Dedifferentiated amniotic fluid mesenchymal stem cell (primary cell): ENCODE data around the gene IRF2.
"Not testable (repeated sequence)": the region's sequence is repeated elsewhere in the genome, so short reads cannot be mapped to it uniquely, and the experiment has no call there.

ENCODE experiments used
- DNase-seq: peaks from one replicate; pipeline ENCODE4 v3.0.0-alpha.2; 2016; ENCODE audit errors: extremely low spot score

IRF2 gene

GRCh38 chr4:184389978-184390900 is 84.1 kb downstream of the IRF2 start:
- no peak for DNase-seq

GRCh38 chr4:184388106-184388505 is 86.2 kb downstream of the IRF2 start:
- DNase-seq, result no peak

- no peak for DNase-seq
Observed at GRCh38 chr4:184387351-184387750, 87.0 kb downstream of the IRF2 start.

DNA sequence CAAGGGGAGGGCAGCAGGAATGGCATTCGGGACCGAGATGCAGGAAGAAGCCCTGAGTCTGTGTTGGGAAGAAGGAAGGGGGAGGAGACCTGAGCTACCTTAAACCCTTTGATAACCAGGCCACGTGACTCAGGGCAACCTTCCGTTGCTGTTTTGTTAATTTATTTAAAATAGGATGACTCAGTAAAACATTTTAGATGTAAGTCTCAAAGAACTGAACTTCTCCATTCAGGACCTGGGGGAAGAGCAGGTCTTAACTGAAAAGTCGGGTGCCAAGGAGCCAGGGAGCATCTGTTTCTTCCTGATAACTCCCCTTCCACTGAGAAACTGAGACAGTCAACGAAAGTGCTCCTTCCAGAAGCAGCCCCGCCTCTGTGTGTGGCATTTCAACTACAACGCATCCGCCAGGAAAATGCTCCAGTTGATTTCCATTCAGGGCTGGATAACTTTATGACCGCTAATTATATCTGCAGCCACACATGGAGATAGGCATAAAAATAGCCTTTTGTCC is 88.0 kb downstream of the IRF2 start:
- no peak for DNase-seq

DNA sequence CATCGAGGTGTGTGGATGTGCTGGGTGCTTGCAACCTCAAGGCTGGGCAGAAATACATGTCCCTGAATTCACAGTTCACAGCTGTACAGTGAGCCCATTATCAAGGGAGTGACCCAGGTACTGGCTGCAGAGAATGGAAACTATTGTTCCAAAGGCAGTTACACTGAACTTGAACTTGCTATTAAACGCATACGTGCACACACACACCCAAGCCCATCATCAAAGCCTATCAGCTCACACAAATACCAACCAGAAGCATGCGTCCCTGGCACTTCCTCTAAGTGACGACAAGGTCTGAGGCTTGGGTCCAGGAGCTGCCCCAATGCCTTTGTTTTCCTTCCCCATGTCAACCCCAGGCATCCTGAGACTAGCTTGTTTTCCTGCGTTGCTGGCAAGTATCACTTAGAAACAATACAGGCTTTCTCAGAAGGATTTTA is 88.6 kb downstream of the IRF2 start:
- no peak for DNase-seq

DNA sequence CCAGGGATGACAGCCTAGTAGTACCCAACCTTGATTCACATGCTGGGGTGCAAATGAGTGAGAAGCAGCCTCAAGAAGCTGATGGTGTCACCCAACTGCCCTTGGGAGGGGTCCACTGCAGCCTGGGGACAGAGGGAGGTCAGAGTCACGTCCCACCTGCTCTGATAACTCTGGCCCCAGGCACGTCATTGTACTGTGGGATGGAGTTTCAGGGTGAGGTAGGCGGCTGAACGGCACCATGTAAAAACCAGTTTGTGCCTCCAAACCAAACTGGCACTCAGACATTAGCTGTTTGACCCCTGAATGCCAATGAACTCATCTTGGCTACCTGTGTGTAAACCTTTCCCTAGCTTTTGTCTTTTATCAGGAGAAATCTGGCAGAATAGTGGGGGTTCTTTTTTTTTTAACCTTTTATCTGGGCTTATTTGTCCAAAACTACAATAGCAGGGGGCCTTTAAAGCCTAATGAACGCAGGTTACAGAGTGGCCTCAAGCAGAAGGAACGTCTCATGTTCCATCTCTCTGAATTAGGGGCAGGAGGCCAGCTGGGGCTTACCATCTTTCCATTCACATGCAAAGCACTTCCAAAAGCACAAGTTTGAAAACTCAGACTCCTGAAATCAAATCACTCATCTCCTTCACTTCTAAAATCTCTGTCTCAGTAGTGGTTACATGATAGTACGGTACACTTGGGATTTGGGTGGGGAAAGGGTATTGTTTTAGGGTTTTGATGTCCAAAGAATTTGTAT is 89.4 kb downstream of the IRF2 start:
- no peak for DNase-seq

DNA sequence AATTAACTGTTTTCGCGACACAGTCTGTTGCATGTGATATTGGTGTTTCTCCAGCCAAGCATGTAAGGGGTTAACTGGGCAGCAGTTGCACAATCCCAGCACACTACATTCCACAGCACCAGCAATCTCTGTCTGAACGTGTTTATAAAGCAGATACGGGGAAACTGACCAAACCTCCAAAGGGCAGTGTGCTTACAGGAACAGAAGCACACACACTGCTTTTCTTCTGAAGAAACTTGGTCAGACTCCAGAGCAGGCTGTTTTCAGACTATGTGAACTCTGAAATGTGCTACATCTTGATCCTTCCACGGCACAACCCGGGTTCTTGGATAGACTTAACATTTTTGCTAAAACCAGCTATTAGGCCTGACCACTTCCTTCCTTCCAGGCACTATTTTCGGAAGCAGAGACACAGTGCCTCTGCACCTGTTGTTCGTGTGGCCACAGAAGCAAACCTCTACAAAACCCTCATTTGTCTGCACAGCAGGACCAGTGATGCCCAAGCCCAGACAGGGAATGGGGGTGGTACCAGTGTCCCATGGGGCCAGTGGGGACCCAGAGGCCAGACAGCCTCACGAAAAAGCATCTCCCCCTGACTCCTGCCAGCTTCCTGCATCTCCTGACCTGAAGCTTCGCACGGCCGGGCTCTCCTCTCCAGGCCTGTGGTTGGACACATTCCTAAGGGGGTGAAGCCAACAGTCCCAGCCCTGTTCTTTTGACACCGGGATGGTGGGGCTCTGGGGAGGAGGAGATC is 90.1 kb downstream of the IRF2 start:
- peak; percentile 57 for DNase-seq

- peak; percentile 77 for DNase-seq
Observed at GRCh38 chr4:184383497-184384055, 90.8 kb downstream of the IRF2 start.

DNA sequence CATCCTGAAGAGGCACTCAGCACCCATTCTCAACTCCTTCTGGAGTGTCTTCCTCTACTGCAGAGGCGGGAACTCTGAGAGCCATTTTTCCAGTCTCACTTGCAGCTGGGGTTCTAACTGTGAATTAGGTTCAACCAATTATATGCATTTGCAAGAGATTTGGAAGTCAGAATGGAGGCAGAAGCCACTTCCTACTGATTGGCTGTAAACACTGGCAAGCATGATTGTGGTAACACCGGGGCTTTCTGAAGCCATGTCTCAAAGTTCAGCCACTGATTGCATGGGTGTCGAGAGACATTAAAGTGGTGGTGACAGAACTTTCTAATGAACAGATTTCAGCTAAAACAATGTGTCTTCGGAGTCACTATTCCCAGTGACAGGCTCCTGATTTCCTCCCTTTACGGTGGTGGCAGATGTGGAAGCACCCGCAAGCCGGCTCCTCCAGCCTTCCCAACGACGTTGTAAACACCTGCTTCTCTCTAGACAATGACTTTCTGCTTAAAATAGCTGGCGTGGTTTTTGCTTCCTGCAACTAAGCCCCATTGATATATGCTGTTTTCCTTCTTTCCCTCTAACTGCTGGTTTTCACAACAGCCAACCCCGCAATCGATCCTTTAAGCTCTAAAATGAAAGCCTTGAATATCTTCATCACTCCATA is 92.0 kb downstream of the IRF2 start:
- DNase-seq, result no peak

DNA sequence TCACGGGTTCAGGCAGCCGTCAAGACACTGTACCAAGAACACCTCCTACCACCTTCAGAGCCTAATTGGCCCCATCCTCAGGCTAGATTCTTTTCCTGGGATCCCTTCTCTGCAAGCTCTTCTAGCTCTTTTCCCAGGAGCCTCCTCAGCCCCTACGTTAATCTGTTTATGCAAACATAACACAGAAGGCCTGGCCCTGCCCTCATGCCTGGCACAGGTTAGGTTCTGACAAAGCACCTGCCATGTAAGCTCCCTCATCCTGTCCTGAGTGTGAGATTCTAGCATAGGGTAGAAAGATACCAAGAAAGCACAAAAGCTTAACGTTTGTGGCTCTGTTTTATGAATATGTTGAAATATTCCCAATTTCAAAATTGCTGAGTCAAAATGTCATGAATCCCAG is 93.6 kb downstream of the IRF2 start:
- no peak for DNase-seq

DNA sequence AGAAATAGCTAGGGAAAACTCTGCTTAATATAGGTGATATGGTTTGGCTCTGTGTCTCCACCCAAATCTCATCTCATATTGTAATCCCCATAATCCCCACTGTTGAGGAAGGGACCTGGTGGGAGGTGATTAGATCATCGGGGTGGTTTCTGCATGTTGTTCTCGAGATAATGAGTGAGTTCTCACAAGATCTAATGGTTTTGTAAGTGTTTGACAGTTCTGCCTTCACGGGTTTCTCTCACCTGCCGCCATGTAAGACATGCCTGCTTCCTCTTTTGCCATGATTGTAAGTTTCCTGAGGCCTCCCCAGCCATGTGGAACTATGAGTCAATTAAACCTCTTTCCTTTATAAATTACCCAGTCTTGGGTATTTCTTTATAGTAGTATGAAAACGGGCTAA is 94.1 kb downstream of the IRF2 start:
- DNase-seq, result not testable (repeated sequence)

GRCh38 chr4:184376923-184377322 is 97.4 kb downstream of the IRF2 start:
- DNase-seq, result no peak

DNA sequence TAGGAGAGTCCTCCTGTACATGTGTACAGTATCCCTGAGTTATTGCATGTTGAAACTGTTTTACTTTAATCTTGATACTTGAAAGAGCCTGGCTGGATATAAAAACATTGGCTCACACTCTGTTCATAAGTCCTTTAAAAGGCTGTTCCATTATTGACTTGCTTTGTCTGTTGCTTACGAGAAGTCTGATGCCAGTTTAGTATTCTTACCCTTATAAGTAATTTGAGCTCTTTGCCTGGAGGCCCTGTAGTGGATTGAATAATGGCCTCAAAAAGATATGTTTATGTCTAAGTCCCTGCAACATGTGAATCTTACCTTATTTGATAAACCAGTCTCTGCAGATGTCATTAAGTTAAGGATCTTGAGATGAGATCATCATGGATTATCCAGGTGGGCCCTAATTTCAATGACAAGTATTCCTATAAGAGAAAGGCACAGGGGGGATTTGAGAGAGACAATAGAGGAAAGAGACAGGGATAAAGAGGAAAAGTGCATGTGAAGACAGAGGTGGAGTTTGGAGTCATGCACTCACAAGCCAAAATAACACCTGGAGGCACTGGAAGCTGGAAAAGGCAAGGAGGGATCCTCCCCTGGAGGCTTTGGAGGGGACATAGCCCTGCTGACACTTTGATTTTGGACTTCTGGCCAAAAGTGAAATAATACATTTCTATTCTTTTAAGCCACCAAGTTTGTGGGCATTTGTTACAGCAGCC is 98.1 kb downstream of the IRF2 start:
- DNase-seq, result peak; percentile 25

DNA sequence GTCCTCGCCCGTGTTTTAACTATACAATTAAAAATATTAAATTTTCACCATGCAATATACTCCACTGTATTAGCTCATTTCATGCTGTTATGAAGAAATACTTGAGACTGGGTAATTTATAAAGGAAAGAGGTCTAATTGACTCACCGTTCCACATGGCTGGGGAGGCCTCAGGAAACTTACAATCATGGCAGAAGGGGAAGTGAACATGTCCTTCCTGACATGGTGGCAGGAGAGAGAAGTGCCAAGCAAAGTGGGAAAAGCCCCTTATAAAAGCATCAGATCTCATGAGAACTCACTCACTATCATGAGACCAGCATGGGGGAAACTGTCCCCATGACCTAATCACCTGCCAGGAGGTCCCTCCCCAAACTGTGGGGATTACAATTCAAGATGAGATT is 98.7 kb downstream of the IRF2 start:
- DNase-seq, result not testable (repeated sequence)

GRCh38 chr4:184375027-184375426 is 99.3 kb downstream of the IRF2 start:
- DNase-seq, result no peak

GRCh38 chr4:184373886-184374405 is 100.4 kb downstream of the IRF2 start:
- DNase-seq, result no peak

DNA sequence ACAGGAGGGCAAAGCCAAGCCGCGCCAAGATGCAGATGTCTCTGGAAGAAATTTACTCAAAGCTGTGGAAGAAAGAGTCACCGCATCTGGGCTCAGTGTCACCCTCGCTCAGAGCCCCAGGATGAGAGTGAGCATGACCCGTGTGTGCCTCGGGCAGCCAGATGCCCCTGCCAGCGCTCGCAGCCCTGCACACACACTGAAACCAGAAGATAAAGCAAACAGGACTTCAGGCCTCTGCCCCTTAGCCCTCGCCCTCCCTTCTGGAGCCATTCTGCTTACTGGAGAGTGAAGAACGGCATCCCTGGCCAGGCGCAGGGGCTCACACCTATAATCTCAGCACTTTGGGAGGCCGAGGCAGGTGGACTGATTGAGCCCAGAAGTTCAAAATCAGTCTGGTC is 103.0 kb downstream of the IRF2 start:
- no peak for DNase-seq

DNA sequence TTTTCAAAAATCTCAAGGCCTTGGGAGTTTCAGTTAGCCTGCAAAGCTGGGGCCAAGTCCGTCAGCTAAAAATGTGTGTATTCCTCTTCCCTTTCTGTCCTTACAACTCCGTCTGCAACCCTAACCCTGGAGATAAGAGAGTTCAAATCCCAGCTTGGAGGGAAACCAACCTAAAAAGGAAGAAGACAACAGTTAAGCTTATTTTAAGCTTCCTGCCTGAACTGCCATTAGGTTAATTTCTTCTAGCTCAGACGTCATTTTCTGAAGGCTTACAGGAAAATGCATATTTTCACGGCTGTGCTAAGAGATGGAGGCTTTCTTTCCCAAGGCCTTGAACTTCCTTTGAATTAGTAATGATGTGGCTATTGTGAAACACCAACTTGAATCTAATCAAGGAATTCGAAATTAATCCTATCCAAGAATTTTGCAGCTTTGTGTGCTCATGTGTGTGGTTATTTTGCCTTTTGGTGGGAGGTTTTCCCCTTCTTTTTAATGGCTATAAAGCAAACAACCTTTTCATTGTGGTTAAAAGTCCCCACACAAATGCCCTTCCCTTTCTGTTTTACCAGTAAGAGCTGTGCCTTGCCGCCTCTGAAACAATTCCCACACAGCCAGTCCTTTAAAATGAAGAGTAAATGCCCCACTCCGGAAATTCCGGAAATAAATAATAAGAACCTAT is 103.5 kb downstream of the IRF2 start:
- DNase-seq, result no peak

GRCh38 chr4:184369871-184370270 is 104.5 kb downstream of the IRF2 start:
- no peak for DNase-seq

DNA sequence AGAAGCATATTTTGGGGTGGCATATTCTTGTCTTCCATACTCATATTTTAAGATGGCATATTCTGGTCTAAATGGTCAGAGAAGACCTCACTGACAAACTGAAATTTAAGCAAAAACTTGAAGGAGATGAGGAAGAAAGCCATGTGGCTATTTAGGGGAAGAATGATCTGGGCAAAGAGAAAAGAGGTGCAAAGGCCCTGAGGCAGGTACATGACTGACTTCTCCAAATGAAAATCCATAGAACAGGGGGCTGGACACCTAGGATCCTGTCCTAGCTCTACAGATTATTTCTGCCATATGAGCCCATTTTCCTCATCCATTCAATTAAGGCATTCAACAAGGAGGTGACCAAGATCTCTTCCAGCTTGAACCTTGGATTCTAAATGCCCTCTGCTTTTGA is 105.6 kb downstream of the IRF2 start:
- no peak for DNase-seq
